Muscle of arm (tissue), 12 donors: ENCODE data around the gene MUC4. TPM values are rescaled to one million over a fixed set of nuclear protein-coding genes. Genes with fewer than 3 reads are reported as not detected.
"Not testable (repeated sequence)": the region's sequence is repeated elsewhere in the genome, so short reads cannot be mapped to it uniquely, and the experiment has no call there.

Experiments
- DNase-seq: peaks from one replicate; pipeline ENCODE4 v3.0.0-alpha.2; 2013
- polyA plus RNA-seq, 12 donors: library from polyadenylated mRNA; unstranded; fragments of 120-200 nt; gene quantifications; one replicate each; pipeline ENCODE4 v1.2.1, GENCODE V29; 2013; ENCODE audit not compliant: insufficient read length in 12 of 12

MUC4 gene
- polyA plus RNA-seq, 12 donors, result 0.29 to 3.2 (median 0.82) TPM; not detected in 1

DNA sequence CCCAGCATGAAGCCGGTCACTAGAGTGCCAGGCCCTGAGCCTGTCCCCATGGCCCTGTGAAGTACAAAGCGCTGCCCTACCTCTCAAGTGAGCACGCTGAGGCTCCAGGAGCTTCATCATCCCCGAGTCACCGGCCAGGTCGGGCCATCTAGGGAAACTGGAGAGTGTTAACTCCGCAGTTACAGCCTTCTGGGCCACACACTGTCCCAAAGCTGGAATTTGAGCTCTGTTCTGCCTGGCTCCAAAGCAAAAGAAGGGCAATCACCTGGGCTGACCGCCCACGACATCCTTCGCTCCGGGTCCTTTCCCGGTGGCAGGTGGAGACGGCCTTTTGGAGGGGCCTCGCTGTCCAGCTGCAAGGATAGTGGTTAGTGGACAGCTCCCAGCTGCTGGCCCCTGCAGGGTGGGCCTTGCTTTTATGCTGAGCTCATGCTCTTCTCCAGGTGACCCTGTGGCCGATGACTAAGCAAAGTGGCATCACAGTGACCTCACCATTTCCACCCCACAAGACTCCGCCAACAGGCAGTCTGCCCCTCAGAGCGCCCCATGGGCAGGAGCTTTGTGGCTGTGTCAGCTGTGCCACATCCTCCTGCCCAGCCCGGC lies 3.5 kb upstream of the MUC4 start:
- DNase-seq, result no peak

GRCh38 chr3:195813916-195814640 lies 2.3 kb upstream of the MUC4 start:
- no peak for DNase-seq

- no peak for DNase-seq
These were observed 637 bp upstream of the MUC4 start for GRCh38 chr3:195812366-195812765.

GRCh38 chr3:195810455-195810845 lies 1.3 kb downstream of the MUC4 start:
- no peak for DNase-seq

DNA sequence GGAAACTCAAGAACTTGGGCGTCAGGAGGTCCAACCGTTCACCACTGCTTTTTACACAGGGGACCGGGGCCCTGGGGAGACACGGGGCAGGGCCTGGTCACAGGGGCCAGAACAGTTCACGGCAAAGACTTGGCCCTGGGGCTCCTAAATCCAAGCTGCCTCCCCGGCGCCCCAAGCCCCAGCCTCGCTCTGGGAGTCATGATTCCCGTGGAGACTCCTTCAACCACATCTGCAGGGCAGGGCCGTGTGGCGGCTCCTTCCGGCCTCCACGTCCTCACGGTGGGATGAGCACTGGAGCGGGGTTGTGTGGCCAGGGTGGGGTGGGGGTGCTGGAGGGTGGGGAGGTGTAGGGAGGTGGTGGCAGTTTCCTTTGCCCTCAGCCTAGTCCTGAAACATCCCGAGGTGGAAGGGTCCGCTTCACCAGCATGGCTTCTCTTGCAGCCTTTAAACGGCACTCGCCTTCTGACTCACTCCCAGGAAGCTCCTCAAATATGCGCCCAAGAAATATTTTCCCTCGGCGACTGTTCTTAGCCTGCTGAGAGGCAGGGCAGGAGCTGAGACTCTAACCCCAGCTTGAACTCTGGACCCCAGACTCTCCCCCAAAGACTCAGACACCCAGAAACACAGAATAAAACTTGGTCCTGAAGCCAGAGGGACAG lies 1.8 kb downstream of the MUC4 start:
- no peak for DNase-seq

GRCh38 chr3:195809291-195809785 lies 2.4 kb downstream of the MUC4 start:
- no peak for DNase-seq

DNA sequence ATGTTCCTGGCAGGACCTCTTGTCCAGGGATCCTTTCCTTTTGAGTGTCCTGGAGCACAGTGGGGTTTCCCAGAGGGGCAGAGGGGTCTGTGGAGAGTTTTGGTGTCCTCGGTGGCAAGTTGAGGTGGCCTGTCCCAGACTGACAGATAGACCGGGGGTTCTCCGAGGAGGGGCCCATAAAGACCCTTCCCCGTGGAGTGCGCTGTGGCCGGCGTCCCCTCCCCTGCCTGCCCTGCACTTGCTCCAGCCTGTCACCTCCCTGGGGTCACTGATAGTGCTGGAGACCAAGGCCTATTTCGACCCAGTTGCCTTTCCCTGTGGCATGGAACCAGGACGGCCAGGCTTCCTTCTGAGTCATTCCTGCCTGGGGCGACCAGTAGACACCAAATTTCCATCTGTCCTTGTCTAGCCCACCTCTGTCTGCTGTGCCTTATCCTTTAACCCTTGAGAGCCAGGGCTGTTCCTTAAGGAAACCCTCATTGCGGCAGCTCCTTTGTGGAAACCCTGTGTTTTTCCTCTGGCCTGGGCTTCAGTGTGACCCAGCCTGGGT lies 2.9 kb downstream of the MUC4 start:
- no peak for DNase-seq

DNA sequence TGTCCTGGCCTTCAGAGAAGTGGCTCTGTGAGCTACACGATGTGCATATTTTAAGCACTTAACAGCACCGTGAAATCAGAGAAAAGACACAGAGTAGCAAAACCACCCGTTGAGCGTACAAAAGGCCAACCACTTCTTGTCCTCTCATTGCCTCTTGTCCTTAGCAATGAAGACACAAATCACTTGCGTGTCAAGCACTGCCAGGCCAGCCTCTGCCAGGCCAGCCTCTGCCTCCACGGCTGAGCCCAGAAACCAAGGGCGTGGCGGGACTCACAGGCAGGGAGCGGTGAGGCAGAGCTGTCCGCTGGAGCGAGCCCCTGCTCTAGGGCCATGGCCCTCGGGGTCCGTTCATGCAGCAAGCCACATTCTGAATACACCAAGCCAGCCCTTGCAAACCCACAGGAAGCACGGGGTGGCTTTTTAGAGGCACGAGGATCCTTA lies 4.0 kb downstream of the MUC4 start:
- no peak for DNase-seq

- no peak for DNase-seq
These were observed 4.9 kb downstream of the MUC4 start for GRCh38 chr3:195806916-195807231.

- DNase-seq, result no peak
These were observed 5.4 kb downstream of the MUC4 start for GRCh38 chr3:195806211-195806915.

- DNase-seq, result not testable (repeated sequence)
These were observed 6.1 kb downstream of the MUC4 start for GRCh38 chr3:195805588-195805987.

DNA sequence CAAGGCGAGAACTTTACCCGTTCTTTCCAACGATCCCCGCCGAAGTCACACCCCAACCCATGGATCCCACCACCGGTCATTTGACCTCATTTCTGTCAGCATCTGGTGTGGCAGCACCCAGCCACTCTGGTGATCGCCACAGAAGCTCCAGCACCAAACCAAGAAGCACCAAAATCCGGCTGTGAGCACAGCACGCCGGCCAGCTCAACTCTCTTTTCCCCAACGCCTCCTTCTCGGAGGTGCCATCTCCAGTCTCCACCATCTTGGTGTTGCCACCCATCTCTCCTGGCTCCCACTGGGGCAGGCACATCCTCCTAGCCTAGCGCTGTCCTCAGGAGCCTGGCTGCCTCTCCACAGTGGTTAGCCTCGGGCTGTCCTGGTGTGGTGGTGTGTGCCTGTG lies 6.5 kb downstream of the MUC4 start:
- DNase-seq, result no peak

DNA sequence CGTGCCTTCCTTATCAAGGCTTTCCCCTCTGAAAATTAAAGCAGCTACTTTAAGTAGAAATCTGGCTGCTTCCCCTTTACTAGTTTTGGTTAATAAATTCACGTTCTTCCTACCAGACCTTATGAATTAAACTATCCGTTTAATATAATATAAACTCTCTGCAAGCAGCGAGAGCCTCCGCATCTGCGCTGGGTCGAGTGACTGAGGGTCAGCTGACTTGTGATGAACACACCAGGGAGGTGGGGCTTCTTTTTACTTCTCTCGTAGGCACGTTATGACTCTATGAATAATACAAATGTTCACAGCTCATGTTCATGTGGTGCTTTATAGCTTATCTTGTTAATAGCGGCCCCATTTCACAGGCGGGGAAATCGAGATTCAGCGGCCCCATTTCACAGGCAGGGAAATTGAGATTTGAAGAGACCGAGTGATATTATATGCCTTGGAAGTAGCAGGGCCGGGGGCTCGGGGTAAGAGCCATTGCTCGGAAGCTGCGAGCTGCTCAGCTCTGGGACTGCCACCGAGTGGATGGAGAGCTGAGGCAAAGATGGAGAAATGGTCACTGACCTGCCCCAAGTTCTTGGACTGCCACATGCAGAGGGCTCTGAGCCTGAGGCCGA lies 8.3 kb downstream of the MUC4 start:
- DNase-seq, result no peak

GRCh38 chr3:195802795-195803194 lies 8.9 kb downstream of the MUC4 start:
- DNase-seq, result peak; percentile 44

DNA sequence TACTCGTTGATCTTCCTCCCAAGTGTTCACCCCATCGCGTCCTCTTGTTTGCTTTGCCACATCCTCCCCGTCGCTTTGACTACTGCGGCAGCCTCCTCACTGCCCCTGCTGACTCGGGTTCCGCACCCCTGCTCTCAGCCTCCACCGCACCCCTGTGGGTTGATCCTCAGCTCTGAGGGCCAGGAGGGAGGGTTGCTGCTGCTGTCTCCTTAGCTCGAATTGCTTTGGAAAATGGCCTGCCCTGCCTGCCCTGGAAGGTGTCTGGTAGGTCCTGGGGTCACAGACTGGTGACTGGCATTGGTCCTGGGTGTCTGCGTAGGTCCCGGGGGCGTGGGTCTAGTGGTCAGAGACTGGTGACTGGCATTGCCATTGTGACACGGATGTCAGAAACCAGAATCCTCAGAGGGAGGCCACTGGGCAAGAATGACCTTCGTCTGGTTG lies 9.4 kb downstream of the MUC4 start:
- DNase-seq, result no peak

GRCh38 chr3:195801251-195802183 lies 10.2 kb downstream of the MUC4 start:
- no peak for DNase-seq

GRCh38 chr3:195800240-195800639 lies 11.5 kb downstream of the MUC4 start:
- no peak for DNase-seq

DNA sequence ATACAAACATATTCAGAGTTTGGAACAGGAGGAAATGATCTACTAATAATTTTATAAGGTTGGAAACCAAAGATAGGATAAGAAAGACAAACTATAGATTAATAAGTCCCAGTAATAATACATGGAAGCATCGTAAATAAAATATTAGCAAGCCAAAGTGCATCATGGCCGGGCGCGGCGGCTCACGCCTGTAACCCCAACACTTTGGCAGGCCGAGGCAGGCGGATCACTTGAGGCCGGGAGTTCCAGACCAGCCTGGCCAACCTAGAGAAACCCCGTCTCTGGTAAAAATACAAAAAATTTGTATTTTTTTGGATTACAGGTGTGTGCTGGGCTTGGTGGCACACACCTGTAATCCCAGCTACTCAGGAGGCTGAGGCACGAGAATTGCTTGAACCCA lies 14.9 kb downstream of the MUC4 start:
- DNase-seq, result no peak

DNA sequence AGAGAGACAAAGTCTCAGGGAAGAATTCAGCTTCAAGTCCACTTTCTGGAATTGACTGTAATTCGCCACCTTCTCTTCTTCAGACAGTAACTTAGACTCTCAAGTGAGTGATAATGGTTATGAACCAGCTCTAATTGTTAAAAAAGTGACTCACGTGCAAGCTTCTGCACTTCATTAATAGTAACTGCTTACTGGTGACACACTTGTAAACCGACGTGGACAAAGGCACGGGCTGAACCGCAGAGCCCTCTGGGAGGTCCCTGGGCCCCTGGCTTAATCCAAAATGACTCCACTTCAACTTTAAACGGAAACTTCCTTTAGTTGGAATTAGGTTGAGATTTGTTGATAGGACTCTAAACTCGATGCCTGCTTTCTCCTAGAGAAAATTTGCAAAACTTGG lies 17.0 kb downstream of the MUC4 start:
- DNase-seq, result no peak

GRCh38 chr3:195792621-195793020 lies 19.1 kb downstream of the MUC4 start:
- not testable (repeated sequence) for DNase-seq

GRCh38 chr3:195790901-195791300 lies 20.8 kb downstream of the MUC4 start:
- no peak for DNase-seq
